ENCODE measurements around the gene GORASP1.

GORASP1 gene

GRCh38 chr3:39140341-39140971 lies 33.0 kb upstream of the GORASP1 start:
- DNase-seq, result no peak

- no peak for DNase-seq
Observed at GRCh38 chr3:39139442-39139841, 32.0 kb upstream of the GORASP1 start.

GRCh38 chr3:39138804-39139415 lies 31.5 kb upstream of the GORASP1 start:
- no peak for DNase-seq

GRCh38 chr3:39137991-39138803 lies 30.8 kb upstream of the GORASP1 start:
- DNase-seq, result no peak

- no peak for DNase-seq
Observed at GRCh38 chr3:39137435-39137936, 30.1 kb upstream of the GORASP1 start.

DNA sequence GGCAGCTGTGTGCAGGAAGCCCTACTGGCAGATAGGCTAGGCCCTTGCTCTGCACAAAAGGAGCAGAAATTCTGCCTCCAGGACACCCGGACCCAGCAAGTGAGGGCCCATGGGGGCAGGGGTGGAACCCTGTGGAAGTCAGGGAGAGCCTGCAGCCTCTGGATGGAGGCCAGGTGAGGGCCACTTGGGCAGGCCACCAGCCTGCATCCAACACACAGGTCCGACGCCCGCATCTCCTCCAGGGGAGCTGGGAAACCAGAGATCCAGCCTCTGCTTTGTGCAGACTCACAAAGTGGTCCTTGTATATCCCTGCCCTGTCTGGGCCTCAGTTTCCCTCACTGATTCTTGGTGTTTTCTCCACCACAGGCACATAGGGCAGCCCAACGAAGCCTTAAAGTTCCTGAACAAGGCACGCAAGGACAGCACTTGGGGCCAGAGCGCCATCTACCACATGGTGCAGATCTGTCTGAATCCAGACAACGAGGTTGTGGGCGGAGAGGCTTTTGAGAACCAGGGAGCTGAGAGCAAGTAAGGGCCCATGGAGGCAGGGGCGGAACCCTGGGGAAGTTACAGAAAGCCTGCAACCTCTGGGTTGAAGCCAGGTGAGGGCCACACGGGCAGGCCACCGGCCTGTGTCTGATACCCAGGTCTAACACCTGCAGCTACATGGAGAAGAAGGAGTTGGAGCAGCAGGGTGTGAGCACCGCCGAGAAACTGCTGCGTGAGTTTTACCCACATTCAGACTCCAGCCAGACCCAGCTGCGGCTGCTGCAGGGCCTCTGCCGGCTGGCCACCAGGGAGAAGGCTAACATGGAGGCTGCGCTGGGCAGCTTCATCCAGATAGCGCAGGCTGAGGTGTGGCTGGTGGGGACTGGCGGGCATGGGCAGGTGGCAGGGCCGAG lies 29.4 kb upstream of the GORASP1 start:
- no peak for DNase-seq

- DNase-seq, result no peak
Observed at GRCh38 chr3:39135170-39135805, 27.9 kb upstream of the GORASP1 start.

DNA sequence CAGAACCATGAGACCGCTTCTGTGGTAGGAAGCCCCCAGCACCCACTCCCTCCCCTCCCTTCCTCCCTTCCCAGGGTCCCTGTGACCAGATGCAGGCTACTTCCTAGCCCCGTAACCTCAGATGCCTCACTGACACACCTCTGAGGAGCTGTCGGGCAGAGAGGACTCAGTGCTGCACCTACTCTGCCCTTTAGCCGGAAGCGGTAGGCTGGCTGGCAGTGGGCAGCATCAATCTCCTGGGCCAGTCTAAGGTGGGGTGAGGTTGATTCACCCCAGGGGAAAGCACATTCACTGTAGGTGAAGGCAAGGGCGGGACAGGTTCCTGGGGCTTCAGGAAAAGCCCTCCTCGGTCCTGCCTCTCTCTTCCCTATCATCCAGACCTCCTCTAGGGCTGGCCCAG lies 26.9 kb upstream of the GORASP1 start:
- DNase-seq, result no peak

- no peak for DNase-seq
Observed at GRCh38 chr3:39133822-39134221, 26.4 kb upstream of the GORASP1 start.

- no peak for DNase-seq
Observed at GRCh38 chr3:39133093-39133490, 25.7 kb upstream of the GORASP1 start.

DNA sequence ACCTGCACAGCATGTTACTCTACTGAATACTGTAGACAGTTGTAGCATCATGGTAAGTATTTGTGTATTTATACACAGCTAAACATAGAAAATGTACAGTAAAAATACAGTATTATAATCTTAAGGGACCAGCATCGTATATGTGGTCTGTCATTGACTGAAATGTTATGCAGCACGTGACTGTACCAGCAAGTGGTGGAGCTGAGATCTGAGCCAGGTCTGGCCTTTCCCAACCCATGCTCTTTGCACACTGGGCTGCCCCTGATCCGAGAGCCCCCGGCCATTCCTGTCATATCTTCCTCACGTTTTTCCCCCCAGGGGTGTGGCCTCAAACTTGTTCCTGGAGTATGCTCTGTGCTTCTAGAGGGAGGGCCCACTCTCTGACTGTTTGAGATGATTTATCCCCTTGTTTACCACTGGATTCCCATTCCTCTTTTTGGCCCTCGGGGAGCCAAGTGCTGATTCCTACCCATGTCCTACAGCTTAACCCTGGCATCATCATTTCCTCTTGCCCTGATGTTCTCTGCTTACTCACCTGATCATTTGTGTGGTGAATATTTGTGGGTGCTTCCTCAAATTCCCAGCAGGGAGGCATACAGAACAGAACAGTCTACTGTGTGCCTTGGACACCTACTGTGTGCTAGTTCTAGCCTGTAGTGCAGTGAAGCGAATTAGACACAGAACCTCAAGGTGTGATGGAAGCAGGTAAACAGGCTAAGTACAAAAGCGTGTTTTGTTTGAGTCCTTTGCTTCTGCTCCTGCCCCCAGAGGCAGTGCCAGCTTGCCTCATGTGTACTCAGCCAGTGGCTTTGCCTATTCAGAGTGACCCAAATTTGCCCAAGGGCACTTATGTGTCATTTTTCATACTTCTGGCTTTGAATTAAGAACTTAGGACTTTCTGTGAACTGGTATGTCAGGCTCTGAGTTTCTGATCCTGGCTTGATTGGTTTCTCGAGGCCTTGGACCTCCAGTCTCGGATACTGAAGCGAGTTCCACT lies 25.0 kb upstream of the GORASP1 start:
- no peak for DNase-seq

DNA sequence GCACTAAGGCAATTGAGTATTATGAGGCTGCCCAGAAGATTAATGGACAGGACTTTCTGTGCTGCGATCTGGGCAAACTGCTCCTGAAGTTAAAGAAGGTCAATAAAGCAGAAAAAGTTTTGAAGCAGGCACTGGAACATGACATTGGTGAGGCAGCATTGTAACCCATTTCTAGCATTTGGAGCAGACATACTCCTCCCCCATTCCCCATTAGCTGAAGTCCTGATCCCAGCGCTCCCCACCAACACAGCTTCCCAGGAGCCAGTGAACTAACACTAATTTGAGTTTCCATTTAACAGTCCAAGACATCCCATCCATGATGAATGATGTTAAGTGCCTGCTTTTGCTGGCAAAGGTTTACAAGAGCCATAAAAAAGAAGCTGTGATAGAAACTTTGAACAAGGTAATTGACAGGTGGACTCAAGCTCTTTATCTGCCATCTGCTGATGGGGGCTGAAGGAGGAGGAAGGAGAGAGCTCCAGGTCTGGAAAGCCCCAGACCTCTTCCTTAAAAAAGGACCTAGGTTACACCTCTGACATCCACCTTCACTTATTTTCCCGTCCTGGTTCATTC lies 23.4 kb upstream of the GORASP1 start:
- DNase-seq, result no peak

DNA sequence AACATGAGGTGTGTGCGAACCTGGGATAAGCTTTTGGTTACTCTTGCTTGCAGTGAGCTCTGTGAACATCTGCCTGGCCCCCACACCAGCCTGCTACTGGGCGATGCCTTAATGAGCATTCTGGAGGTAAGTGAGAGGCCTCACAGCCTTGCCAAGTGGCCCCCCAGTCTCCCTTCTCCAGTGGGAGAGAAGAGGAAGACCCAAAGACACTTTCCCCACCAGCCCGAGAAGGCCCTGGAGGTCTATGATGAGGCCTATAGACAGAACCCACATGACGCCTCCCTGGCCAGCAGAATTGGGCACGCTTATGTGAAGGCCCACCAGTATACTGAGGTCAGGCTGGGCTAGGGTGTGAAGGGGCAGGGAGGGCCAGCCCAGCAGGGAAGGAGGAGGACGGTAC lies 22.6 kb upstream of the GORASP1 start:
- DNase-seq, result no peak

DNA sequence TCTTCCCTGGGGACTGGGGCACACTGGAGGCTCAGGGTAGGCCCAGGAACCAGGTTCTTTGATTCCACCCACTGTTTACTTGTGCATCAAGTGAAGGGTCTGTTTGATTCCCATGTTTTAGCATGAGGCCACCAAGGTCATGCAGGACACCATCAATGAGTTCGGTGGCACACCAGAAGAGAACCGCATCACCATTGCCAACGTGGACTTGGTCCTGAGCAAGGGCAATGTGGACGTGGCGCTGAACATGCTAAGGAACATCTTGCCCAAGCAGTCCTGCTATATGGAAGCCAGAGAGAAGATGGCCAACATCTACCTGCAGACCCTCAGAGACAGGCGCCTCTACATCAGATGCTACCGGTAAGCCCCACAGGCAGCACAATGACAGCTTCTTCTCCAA lies 21.5 kb upstream of the GORASP1 start:
- no peak for DNase-seq

DNA sequence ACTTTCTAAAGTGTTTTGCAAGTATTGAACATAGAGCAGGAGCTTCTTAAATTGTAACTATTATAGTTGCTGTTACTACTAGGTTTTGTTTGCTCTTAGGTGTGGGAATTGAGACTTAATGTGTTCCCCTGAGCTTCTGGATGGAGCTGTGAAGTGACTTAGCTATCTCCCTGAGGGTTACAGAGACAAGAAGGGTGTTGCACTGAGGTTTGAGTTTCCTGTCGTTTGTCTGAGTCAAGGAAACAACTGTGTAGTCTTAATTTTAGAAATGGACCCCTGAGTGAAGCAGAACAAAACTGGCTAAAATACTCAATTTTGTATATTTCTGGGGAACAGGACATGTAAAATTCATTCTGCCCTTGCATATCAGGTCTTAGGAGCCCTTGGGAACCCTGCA lies 20.5 kb upstream of the GORASP1 start:
- no peak for DNase-seq

DNA sequence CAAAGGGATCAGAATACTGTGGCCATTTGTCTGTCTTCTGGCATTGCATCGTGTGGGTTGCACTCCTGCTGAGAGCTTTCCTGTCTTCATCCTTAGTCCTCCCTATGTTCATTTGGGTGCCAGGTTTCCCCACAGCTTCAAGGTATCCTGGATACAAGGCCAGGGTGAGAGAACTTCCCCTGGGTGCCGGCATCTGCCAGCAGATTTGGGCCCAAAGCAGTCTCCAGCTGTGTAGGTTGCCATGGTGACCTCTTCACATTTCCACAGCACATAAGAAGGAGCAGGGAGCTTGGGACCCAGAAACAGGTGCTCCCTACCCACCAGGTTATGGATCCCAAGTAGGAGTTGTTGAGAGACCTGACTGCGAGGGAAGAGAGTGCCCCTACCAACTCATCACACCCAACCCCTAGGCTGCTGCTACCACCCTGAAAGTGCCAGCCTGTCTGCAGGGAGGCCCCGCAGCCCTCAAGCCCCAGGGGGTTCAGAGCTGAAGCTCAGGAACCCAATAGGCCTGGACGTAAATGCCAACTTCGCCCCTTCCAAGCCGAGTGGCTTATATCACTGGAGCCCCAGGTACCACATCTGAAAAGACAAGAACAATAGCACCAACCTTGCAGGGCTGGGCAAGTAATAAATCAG lies 20.0 kb upstream of the GORASP1 start:
- no peak for DNase-seq

DNA sequence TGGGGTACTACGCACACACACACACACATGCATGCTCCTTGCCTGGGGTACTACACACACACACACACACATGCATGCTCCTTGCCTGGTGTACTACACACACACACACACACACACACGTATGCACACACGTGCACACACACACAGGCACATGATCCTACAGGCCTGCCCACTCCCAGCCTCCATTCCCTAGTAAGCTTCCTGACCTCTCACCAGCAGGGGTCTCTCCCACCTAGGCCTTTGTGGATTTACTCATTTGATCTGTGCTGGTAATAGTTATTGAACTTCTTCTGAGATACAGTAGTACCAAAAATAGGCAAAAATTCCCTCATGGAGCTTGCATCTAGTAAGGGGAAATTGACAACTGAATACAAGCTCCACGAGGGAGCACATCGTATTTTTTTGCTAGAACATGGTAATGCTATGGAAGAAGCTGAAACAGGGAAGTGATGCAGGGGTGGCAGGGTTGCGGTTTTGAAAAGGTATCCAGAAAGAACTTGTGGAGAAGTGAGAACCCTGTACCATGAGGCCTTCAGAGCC lies 19.2 kb upstream of the GORASP1 start:
- peak; percentile 48 for DNase-seq

DNA sequence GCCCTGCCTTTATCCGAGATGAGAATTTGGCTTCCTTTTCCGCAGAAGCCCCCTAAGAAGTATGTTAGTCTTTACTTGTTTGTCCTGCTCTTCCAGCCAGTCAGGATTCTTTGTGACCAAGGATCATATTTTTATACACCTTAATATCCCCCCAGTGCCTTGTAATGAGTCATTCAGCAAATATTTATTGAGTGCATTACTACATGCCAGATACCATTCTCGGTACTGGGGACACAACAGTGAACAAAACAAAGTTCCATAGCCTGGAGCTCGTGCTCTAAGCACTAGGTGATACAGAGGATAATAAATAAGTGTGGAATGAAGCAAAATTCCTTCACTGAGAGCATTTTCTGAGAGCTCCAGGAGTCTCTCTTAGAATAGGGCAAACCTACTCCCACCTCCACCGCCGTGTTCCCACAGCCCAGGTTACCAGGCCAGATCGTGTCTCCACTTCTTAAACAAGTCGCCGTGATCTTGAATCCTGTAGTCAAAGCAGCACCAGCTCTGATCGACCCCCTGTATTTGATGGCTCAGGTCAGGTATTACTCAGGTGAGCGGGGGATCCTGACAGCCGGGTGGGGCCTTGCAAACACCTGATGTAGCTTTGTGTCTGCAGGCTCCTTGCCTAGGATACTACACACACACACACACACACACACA lies 18.5 kb upstream of the GORASP1 start:
- no peak for DNase-seq
